Measurements from ENCODE around the gene TRPV4.

- TF ChIP-seq CTCF (IDR thresholded peaks at IDR 0.05; ENCODE audit: poor library complexity) = no peak
- no peak for TF ChIP-seq EZH2 (IDR thresholded peaks at IDR 0.05; ENCODE audit: borderline replicate concordance)
These were observed 12.6 kb upstream of the TRPV4 start for GRCh38 chr12:109845824-109846205.

Measured in hepatocyte (in vitro differentiated cells).